ENCODE results near the gene ATP1A4. TPM values are rescaled to one million over a fixed set of nuclear protein-coding genes. Genes with fewer than 3 reads are reported as not detected.

ATP1A4 gene
- total RNA-seq, 2 donors from 2014 or later = 0.68 to 1.1 TPM

- Histone ChIP-seq H3K36me3 (peaks cover 72% of the 10 kb centered on the region), H3K4me1 (ENCODE audit: control insufficient read depth in 1 of 2, low read depth in 2 of 2) (peaks cover 25 to 64% of the 10 kb centered on the region in 2 donors), H3K4me3 (no peak overlapping the region), H3K27ac (peak overlapping the region; percentile 81 to 97), H3K9me3 (no peaks in the 10 kb centered on the region), H3K27me3 (replicated peaks; ENCODE audit: insufficient read depth) (no peaks in the 10 kb centered on the region)
- no peak for ATAC-seq (ENCODE audit: insufficient number of reproducible peaks, low FRiP score, low read depth)
- DNase-seq (ENCODE audit: low spot score) = no peak
- no peak for TF ChIP-seq CTCF (IDR thresholded peaks at IDR 0.05)
Measured at GRCh38 chr1:160130486-160130885, 20.9 kb upstream of the ATP1A4 start.

- Histone ChIP-seq H3K36me3 (peaks cover 69% of the 10 kb centered on the region), H3K4me3 (no peak overlapping the region), H3K9me3 (no peaks in the 10 kb centered on the region), H3K27ac (peak overlapping the region; percentile 81 to 97), H3K27me3 (replicated peaks; ENCODE audit: insufficient read depth) (no peaks in the 10 kb centered on the region), H3K4me1 (ENCODE audit: control insufficient read depth in 1 of 2, low read depth in 2 of 2) (peaks cover 22 to 60% of the 10 kb centered on the region in 2 donors)
- DNase-seq (ENCODE audit: low spot score) (no peak), ATAC-seq (ENCODE audit: insufficient number of reproducible peaks, low FRiP score, low read depth) (no peak)
- TF ChIP-seq CTCF (IDR thresholded peaks at IDR 0.05) = no peak
Measured at GRCh38 chr1:160130939-160131338, 20.5 kb upstream of the ATP1A4 start.

- TF ChIP-seq CTCF (IDR thresholded peaks at IDR 0.05) = no peak
- Histone ChIP-seq H3K9me3 (no peaks in the 10 kb centered on the region), H3K4me3 (no peak overlapping the region), H3K36me3 (peaks cover 71% of the 10 kb centered on the region), H3K4me1 (ENCODE audit: control insufficient read depth in 1 of 2, low read depth in 2 of 2) (peaks cover 22 to 63% of the 10 kb centered on the region in 2 donors), H3K27ac (peak overlapping the region; percentile 81 to 97), H3K27me3 (replicated peaks; ENCODE audit: insufficient read depth) (no peaks in the 10 kb centered on the region)
- peak; percentile 67 for DNase-seq (ENCODE audit: low spot score)
- peak; percentile 82 for ATAC-seq (ENCODE audit: insufficient number of reproducible peaks, low FRiP score, low read depth)
Measured at GRCh38 chr1:160131803-160132565, 19.4 kb upstream of the ATP1A4 start.

GRCh38 chr1:160133990-160134770 lies 17.2 kb upstream of the ATP1A4 start:
- no peak for TF ChIP-seq CTCF (IDR thresholded peaks at IDR 0.05)
- H3K9me3 ChIP-seq = no peaks in the 10 kb centered on the region
- peaks cover 27 to 56% of the 10 kb centered on the region in 2 donors for H3K4me1 ChIP-seq (ENCODE audit: control insufficient read depth in 1 of 2, low read depth in 2 of 2)
- peak overlapping the region; percentile 81 to 97 for H3K27ac ChIP-seq
- H3K4me3 ChIP-seq = no peak overlapping the region
- DNase-seq (ENCODE audit: low spot score) (no peak), ATAC-seq (ENCODE audit: insufficient number of reproducible peaks, low FRiP score, low read depth) (no peak)
- peaks cover 63% of the 10 kb centered on the region for H3K36me3 ChIP-seq
- no peaks in the 10 kb centered on the region for H3K27me3 ChIP-seq (replicated peaks; ENCODE audit: insufficient read depth)
